K562 (cell line): ENCODE measurements around the gene ENDOU. TPM values are rescaled to one million over a fixed set of nuclear protein-coding genes. Genes with fewer than 3 reads are reported as not detected.
A peak's percentile ranks its signal among the peaks of the same experiment; 100 is the strongest.

Experiments
- ATAC-seq: fragments of 200-7000 bp; cut with Tn5 transposase; 3 replicates; pipeline ENCODE4 v1.9.1; 2020; ENCODE audit warnings: moderate library complexity
- BruUV-seq: library from RNA; stranded (reverse); fragments of 400-500 nt; replicated peaks from 2 replicates; lab custom pipeline; 2021; lab: Mats Ljungman, UMichigan
- CTCF ChIA-PET: fragments of 300-600 bp; formaldehyde crosslinking; extraction: SDS; loops from one replicate; lab custom pipeline; 2021; ENCODE audit warnings: low intra/inter-chr PET ratio; lab: Yijun Ruan, JAX
- POLR2A ChIA-PET: fragments of 300-600, 350-650 bp; sonication (Branson Sonifier 250); formaldehyde crosslinking; extraction: SDS; loops from one replicate; lab custom pipeline; 2021; ENCODE audit warnings: antibody characterized with exemption, inconsistent platforms; lab: Yijun Ruan, JAX
- DNase-seq, 4 experiments: peaks; one replicate each; pipeline versions ENCODE4 v3.0.0 to v3.0.0-alpha.2; 2011 to 2018; ENCODE audit warnings: low spot score in 3 of 4, mixed read lengths in 3 of 4; ENCODE audit errors: extremely low read depth in 1 of 4
- FAIRE-seq: peaks from 2 replicates; lab custom pipeline; 2011; peaks lifted over from hg19 to GRCh38; lab: Jason Lieb, UNC
- H2AFZ ChIP-seq: 2 replicates; pipeline ENCODE4 v1.6.0; 2011; ENCODE audit warnings: low read depth, low read length, control low read depth, inconsistent platforms
- H3K27ac ChIP-seq: fragments of 200-600 bp; 3 replicates; pipeline ENCODE4 v1.8.0; 2011; ENCODE audit warnings: low read depth, mild to moderate bottlenecking, control low read depth, inconsistent platforms, low read length, moderate library complexity, mixed read lengths; ENCODE audit errors: extremely low read depth
- H3K27me3 ChIP-seq, 2 experiments: fragments of 300-600 bp in 1 of 2; 2 replicates in 1 of 2; 3 replicates in 1 of 2; pipeline versions ENCODE4 v1.6.0 to v1.8.0; 2011; ENCODE audit warnings: inconsistent platforms in 2 of 2, low read length in 2 of 2, mild to moderate bottlenecking in 1 of 2, mixed read lengths in 1 of 2, moderate library complexity in 1 of 2; ENCODE audit not compliant: control insufficient read depth in 2 of 2, insufficient read depth in 2 of 2
- H3K36me3 ChIP-seq: fragments of 300-600 bp; 3 replicates; pipeline ENCODE4 v1.8.0; 2011; ENCODE audit warnings: mild to moderate bottlenecking, low read length, inconsistent platforms; ENCODE audit not compliant: control insufficient read depth, insufficient read depth
- H3K4me1 ChIP-seq, 2 experiments: fragments of 200-600 bp in 1 of 2; replicated peaks in 1 of 2; 2 replicates in 1 of 2; 3 replicates in 1 of 2; pipeline versions ENCODE4 v1.5.1 to v1.8.0; 2011; ENCODE audit warnings: inconsistent platforms in 2 of 2, low read length in 2 of 2, mild to moderate bottlenecking in 1 of 2, mixed read lengths in 1 of 2, moderate library complexity in 1 of 2; ENCODE audit not compliant: control insufficient read depth in 2 of 2, insufficient read depth in 2 of 2
- H3K4me2 ChIP-seq: 2 replicates; pipeline ENCODE4 v1.6.1; 2011; ENCODE audit warnings: low read length, control low read depth, inconsistent platforms, mixed read lengths; ENCODE audit not compliant: insufficient read depth
- H3K4me3 ChIP-seq: fragments of 200-600 bp; sonication (generic), shearing (Covaris generic); 2 replicates; pipeline ENCODE4 v1.5.1; 2016; ENCODE audit warnings: control low read depth, inconsistent platforms
- H3K79me2 ChIP-seq: fragments of 200-600 bp; 3 replicates; pipeline ENCODE4 v1.8.0; 2011; ENCODE audit warnings: low read length, inconsistent platforms; ENCODE audit not compliant: control insufficient read depth, insufficient read depth
- H3K9ac ChIP-seq, 2 experiments: 2 replicates each; pipeline versions ENCODE4 v1.6.0 to v1.6.1; 2011; ENCODE audit warnings: low read depth in 2 of 2, low read length in 2 of 2, control low read depth in 1 of 2, inconsistent platforms in 1 of 2, mild to moderate bottlenecking in 1 of 2, mixed read lengths in 1 of 2; ENCODE audit not compliant: insufficient read depth in 1 of 2
- H3K9me1 ChIP-seq: one replicate; pipeline ENCODE4 v1.6.0; 2011; ENCODE audit warnings: inconsistent platforms, mild to moderate bottlenecking, low read length, moderate library complexity; ENCODE audit not compliant: control insufficient read depth, insufficient read depth
- H3K9me3 ChIP-seq: replicated peaks from 2 replicates; pipeline ENCODE4 v1.5.1; 2011; ENCODE audit warnings: low read depth, low read length, inconsistent platforms; ENCODE audit not compliant: control insufficient read depth, insufficient read depth
- H4K20me1 ChIP-seq: replicated peaks from 2 replicates; pipeline ENCODE4 v1.6.1; 2011; ENCODE audit warnings: low read length, inconsistent platforms, mixed read lengths; ENCODE audit not compliant: control insufficient read depth, insufficient read depth
- CBFA2T2 ChIP-seq: fragments of 450-650 bp; conservative IDR thresholded peaks from 2 replicates; pipeline ENCODE4 v1.6.1; 2017; ENCODE audit warnings: mild to moderate bottlenecking
- CBFB ChIP-seq: sonication (generic); formaldehyde crosslinking; IDR thresholded peaks from 2 replicates; pipeline ENCODE4 v1.4.0; 2020; ENCODE audit warnings: mild to moderate bottlenecking, missing genetic modification reagents
- CHCHD3 ChIP-seq: fragments of 250-450 bp; sonication (Bioruptor Pico); IDR thresholded peaks from 2 replicates; pipeline ENCODE4 v2.1.2; 2022; ENCODE audit warnings: mild to moderate bottlenecking
- ETV5 ChIP-seq: sonication (generic); formaldehyde crosslinking; IDR thresholded peaks from 2 replicates; pipeline ENCODE4 v1.4.0; 2020; ENCODE audit warnings: low read depth, mild to moderate bottlenecking, missing genetic modification reagents
- FOSL1 ChIP-seq: fragments of 200-800 bp; sonication (Bioruptor generic); conservative IDR thresholded peaks from 2 replicates; pipeline ENCODE4 v1.6.1; 2016; ENCODE audit warnings: missing genetic modification characterization, missing compliant biosample characterization
- HDAC1 ChIP-seq, 2 experiments: fragments of 450-650 bp; IDR thresholded peaks; 2 replicates each; pipeline ENCODE4 v1.6.1; 2016 to 2017; ENCODE audit warnings: inconsistent platforms in 1 of 2, mild to moderate bottlenecking in 1 of 2, moderate library complexity in 1 of 2
- ILF3 ChIP-seq: fragments of 450-650 bp; IDR thresholded peaks from 2 replicates; pipeline ENCODE4 v1.6.1; 2018; ENCODE audit warnings: antibody characterized with exemption, mild to moderate bottlenecking, moderate library complexity, borderline replicate concordance
- MED1 ChIP-seq: sonication (generic); formaldehyde crosslinking; IDR thresholded peaks from 2 replicates; pipeline ENCODE4 v1.8.1; 2023; ENCODE audit warnings: missing genetic modification reagents, borderline replicate concordance
- MTA1 ChIP-seq: fragments of 450-650 bp; IDR thresholded peaks from 2 replicates; pipeline ENCODE4 v1.6.1; 2017; ENCODE audit warnings: borderline replicate concordance
- MTA2 ChIP-seq: fragments of 450-650 bp; IDR thresholded peaks from 2 replicates; pipeline ENCODE4 v1.6.1; 2016; ENCODE audit warnings: low read depth
- NFE2 ChIP-seq: IDR thresholded peaks from 2 replicates; pipeline ENCODE4 v1.6.1; 2014; ENCODE audit warnings: antibody characterized with exemption, low read depth
- POLR2AphosphoS2 ChIP-seq: IDR thresholded peaks from 2 replicates; pipeline ENCODE4 v1.6.1; 2012; ENCODE audit warnings: low read length, improper control_type of control experiment
- PRMT5 ChIP-seq: sonication (generic); formaldehyde crosslinking; IDR thresholded peaks from 2 replicates; pipeline ENCODE4 v1.5.0; 2020; ENCODE audit warnings: missing genetic modification reagents
- SP2 ChIP-seq: IDR thresholded peaks from 2 replicates; pipeline ENCODE4 v1.6.1; 2011; ENCODE audit warnings: mild to moderate bottlenecking, low read depth, low read length, moderate library complexity; ENCODE audit not compliant: poor library complexity, severe bottlenecking; ENCODE audit errors: extremely low read depth
- SREBF2 ChIP-seq: sonication (generic); formaldehyde crosslinking; IDR thresholded peaks from 2 replicates; pipeline ENCODE4 v1.4.0; 2020; ENCODE audit warnings: mild to moderate bottlenecking, missing genetic modification reagents
- SRSF3 ChIP-seq: fragments of 200-400 bp; formaldehyde crosslinking; IDR thresholded peaks from 2 replicates; pipeline ENCODE4 v1.6.1; 2016; ENCODE audit warnings: mild to moderate bottlenecking, low read length, moderate library complexity; ENCODE audit not compliant: insufficient read depth
- TARDBP ChIP-seq: fragments of 450-650 bp; IDR thresholded peaks from 2 replicates; pipeline ENCODE4 v1.6.1; 2016
- THRAP3 ChIP-seq: fragments of 450-650 bp; IDR thresholded peaks from 2 replicates; pipeline ENCODE4 v1.6.1; 2016; ENCODE audit warnings: mild to moderate bottlenecking, inconsistent platforms, borderline replicate concordance
- TRIM24 ChIP-seq, 2 experiments: fragments of 450-650 bp; IDR thresholded peaks; 2 replicates each; pipeline ENCODE4 v1.6.1; 2016
- ZBTB7A ChIP-seq: IDR thresholded peaks from 2 replicates; pipeline ENCODE4 v1.6.1; 2011; ENCODE audit warnings: low read depth, mild to moderate bottlenecking, low read length, moderate library complexity, borderline replicate concordance; ENCODE audit not compliant: control insufficient read depth
- ZNF57 ChIP-seq: fragments of 450-650 bp; formaldehyde crosslinking; IDR thresholded peaks from 2 replicates; pipeline ENCODE4 v1.4.0; 2020; ENCODE audit warnings: mild to moderate bottlenecking, moderate library complexity
- WGBS: fragments of 100-300 bp; shearing (Covaris generic); methylation state at CpG from one replicate; pipeline ENCODE4 v1.1.6; 2016; ENCODE audit warnings: low coverage, mixed read lengths; ENCODE audit not compliant: insufficient coverage; ENCODE audit errors: missing lambda C conversion rate; 5-methylcytosine and 5-hydroxymethylcytosine counted together
- in situ Hi-C: fragments of 300-500 bp; cut with MboI; formaldehyde crosslinking; loops from 4 replicates; pipeline ENCODE4 v1.15.0; 2018; ENCODE audit warnings: inconsistent platforms, mixed read lengths
- intact Hi-C: fragments of 100-400 bp; cut with micrococcal nuclease; formaldehyde crosslinking; loops from 2 replicates; pipeline ENCODE4 v1.14.2; 2022
- polyA plus RNA-seq, 8 experiments: library from polyadenylated mRNA; depleted of rRNA in 4 of 8; stranded (reverse) in 5 of 8; unstranded in 3 of 8; fragments of >200 nt; fragmentation: Nextera tagmentation in 2 of 8; fragmentation: Illumina TruSeq in 1 of 8; extraction: Ambion mirVana in 2 of 8; extraction: Trizol in 1 of 8; gene quantifications; 2 replicates each; pipeline versions ENCODE4 v1.2.1 to v1.2.3, GENCODE V29; 2011 to 2014; ENCODE audit warnings: inconsistent platforms in 1 of 8, missing spikeins in 1 of 8
- total RNA-seq, 7 experiments: library from RNA; depleted of rRNA in 6 of 7; stranded (reverse); fragments of >200 nt in 6 of 7; fragmentation: Illumina TruSeq in 2 of 7; extraction: Trizol in 2 of 7; gene quantifications; 2 replicates each; pipeline versions ENCODE4 v1.2.1 to v1.2.3, GENCODE V29; 2011 to 2021; ENCODE audit warnings: low replicate concordance in 1 of 7
- TF ChIP-seq, protein P1 (sequence below): fragments of 450-650 bp; IDR thresholded peaks from 2 replicates; pipeline ENCODE4 v1.6.1; 2016; ENCODE audit warnings: borderline replicate concordance

The ENDOU gene
- total and polyA plus RNA-seq, 9 of the 15 experiments (the other 6 are each of a cell fraction or from before 2014, with no cell fraction given), result 0.03 TPM; not detected in 8

DNA sequence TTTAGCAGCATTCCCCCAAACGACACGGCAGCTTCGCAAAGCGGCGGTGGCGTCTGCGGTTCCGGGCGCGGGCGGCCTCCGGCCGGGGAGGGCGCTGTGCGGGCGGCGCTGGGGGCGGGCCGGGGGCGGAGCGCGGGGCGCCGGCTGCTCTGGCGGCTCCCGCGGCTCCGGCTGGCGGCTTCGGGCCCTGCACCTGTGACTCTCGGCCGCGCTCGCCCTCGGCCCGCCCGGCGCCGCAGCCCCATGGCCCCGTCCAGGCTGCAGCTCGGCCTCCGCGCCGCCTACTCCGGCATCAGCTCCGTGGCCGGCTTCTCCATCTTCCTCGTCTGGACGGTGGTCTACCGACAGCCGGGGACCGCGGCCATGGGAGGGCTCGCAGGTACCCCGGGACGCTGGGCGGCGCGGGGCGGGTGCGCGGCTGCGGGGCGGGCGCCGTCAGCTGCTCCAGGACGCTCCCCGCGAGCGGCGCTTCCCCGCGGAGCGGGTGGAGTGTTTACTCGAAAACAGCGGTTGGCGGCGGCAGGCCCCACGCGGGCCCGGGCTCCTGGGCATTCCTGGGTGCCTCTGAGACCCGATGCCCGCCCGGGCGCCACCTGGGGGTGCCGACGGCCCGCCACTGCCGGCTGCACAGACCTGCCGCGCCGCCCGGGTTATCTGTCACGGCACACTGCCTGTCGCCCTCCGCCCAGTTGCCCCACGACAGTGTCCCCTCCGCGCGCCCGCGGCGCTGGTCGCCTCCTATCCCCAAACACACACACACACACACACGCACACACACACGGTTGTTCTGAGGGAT is 48.0 kb upstream of the ENDOU start, which contains the start of gene SLC48A1:
Gene SLC48A1, plus strand, starts transcription at position 177 of the 796 bp plus-strand sequence. Its CDS starts 67 bp downstream, at position 244.
- H3K36me3 ChIP-seq, result peaks cover 6% of the 10 kb centered on the region; the same call in 1 of the 3 replicates
- peaks cover 52% of the 10 kb centered on the region for H3K79me2 ChIP-seq
- ChIA-PET CTCF (interaction anchor here (0.6 to 2.8 kb wide), 5 partner anchors 30 to 151 kb away, joined by 3 to 17 read pairs (median 4); partner anchors contain the start of gene RPAP3), POLR2A (interaction anchor here (0.7 to 1.3 kb wide), 4 partner anchors 9 to 403 kb away, joined by 3 to 8 read pairs (median 4); no protein-coding TSS in a partner anchor)
- 2% methylated on average over 36 of the region's 106 CpGs for WGBS
- peaks cover 5% of the 10 kb centered on the region for H3K9me1 ChIP-seq
- peaks cover 53 to 67% of the 10 kb centered on the region in 2 experiments for H3K4me1 ChIP-seq
- no peaks in the 10 kb centered on the region for H4K20me1 ChIP-seq
- peak within 1 kb of the TSS; percentile 83 for H3K4me3 ChIP-seq
- peak within 1 kb of the TSS; percentile 84 to 95 for H3K9ac ChIP-seq
- FAIRE-seq, result no peak
- BruUV-seq, result no TSS peak
- DNase-seq, result peak; percentile 84 to 95 (median 94)
- in situ Hi-C loops, result loop anchor here (10.0 kb wide), 1 partner anchor 58 kb away; no protein-coding TSS in a partner anchor
- no peaks in the 10 kb centered on the region for H3K27me3 ChIP-seq
- peak within 1 kb of the TSS; percentile 92 for H3K27ac ChIP-seq
- peak within 1 kb of the TSS; percentile 94 for H3K4me2 ChIP-seq
- peak within 1 kb of the TSS; percentile 92 for H2AFZ ChIP-seq
- peak; percentile 81 for ATAC-seq
- intact Hi-C loops, result no loop called here
- H3K9me3 ChIP-seq, result no peaks in the 10 kb centered on the region
- TF ChIP-seq PRMT5 (CRISPR knock-in tag) (no peak), POLR2AphosphoS2 (no peak), CHCHD3 (CRISPR knock-in tag) (no peak), ZNF57 (CRISPR knock-in tag) (no peak), CBFA2T2 (no peak), ETV5 (CRISPR knock-in tag) (peak; percentile 53; the same call in 1 of the 2 replicates), MTA2 (no peak), SP2 (peak; percentile 34), ILF3 (peak; percentile 78; the same call in 1 of the 2 replicates), MTA1 (0 out of 2 replicates have a peak, but pooled peaks have one; percentile 29), CBFB (CRISPR knock-in tag) (no peak), TRIM24 (IDR thresholded peaks at IDR 0.05) (no peak), ZBTB7A (peak; percentile 54; the same call in 1 of the 2 replicates), FOSL1 (no peak), SRSF3 (no peak), TARDBP (no peak), THRAP3 (no peak), NFE2 (no peak), SREBF2 (CRISPR knock-in tag) (no peak), HDAC1 (IDR thresholded peaks at IDR 0.05) (peak in 1 of 2 experiments; percentile 84; a peak in 2 of 4 replicates), MED1 (no peak; the same call in 1 of the 2 replicates)
- TF ChIP-seq, protein P1, sequence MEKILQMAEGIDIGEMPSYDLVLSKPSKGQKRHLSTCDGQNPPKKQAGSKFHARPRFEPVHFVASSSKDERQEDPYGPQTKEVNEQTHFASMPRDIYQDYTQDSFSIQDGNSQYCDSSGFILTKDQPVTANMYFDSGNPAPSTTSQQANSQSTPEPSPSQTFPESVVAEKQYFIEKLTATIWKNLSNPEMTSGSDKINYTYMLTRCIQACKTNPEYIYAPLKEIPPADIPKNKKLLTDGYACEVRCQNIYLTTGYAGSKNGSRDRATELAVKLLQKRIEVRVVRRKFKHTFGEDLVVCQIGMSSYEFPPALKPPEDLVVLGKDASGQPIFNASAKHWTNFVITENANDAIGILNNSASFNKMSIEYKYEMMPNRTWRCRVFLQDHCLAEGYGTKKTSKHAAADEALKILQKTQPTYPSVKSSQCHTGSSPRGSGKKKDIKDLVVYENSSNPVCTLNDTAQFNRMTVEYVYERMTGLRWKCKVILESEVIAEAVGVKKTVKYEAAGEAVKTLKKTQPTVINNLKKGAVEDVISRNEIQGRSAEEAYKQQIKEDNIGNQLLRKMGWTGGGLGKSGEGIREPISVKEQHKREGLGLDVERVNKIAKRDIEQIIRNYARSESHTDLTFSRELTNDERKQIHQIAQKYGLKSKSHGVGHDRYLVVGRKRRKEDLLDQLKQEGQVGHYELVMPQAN, result peak; percentile 75; the same call in 1 of the 2 replicates
